NCI-H526 (cell line): ENCODE measurements around the gene SMARCAL1.

Experiments used
- DNase-seq, 2 experiments: peaks; one replicate each; lab custom pipeline; 2025; lab: John Stamatoyannopoulos, UW

SMARCAL1 gene

DNA sequence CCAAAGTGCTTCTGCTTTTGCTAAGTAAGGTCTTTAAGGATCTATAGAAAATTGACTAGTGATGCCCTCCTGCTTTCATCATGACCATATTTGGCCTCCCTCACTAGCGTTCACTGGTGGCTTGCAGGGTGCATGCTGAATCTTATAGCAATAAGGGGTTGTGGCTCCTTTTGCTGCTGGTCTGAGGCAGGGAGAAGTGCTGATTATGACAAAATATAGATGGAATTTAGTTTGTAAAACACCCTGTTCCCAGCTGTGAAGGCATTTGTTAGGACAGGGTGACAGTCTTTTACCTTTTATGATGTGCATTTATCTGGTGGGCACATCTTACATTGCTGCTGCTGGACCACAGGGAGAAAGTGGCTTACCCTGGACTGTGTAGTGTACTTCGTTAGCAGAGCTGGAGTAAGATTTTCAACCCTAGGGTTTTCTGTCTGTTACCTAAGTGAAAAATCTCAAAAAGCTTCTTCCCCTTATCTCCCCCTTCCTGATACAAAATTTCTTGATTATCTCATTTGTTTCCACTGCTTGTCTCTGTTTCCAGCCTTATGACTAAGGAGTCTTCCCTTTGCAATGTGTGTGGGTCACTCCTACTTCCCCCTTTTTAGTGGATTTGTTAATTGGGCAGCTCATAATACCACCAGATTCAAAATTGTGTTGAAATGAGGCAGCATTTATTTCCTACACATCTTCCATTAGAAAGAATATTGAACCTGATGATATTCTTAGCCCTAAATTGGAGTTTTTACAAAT, 65.2 kb downstream of the SMARCAL1 start:
- no peak for DNase-seq

DNA sequence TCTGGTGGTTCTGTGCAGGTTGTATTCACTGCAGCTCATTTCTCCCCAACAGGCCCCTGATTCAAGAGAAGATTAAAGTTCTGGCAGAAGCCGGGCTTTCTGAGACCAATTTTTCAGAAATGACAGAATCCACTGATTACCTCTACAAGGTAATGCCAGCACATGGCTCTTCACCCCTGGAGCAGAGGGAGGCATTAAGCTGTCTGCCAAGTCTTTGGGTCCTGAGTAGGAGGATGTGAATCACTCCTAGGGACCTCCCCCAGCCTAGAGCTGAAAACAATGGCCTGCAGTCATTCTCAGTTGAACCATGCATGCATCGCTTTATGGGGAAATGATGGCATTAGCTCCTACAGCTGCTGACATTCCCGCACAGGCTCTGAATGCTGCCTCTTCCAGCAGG, 65.9 kb downstream of the SMARCAL1 start:
- DNase-seq, result no peak

DNA sequence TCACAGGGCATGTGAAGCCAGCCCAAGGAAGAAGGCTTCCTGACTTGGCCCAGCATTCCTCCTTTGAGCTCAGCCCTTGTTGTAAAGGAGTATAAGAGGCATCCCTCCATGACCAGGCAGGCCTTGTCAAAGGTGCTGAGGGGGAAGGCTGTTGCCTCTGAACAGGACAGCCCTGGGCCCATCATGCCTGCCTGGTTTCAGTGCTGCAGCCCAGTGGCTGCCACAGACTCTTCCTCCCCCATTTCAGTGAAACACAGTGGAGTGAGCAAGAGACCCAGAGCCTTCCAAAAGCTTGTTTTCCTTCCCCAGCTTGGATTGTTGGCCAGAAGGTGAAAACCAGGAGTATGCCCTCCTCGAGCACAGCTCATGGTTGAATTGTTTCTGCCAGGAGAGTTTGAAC, 66.5 kb downstream of the SMARCAL1 start:
- DNase-seq, result no peak

DNA sequence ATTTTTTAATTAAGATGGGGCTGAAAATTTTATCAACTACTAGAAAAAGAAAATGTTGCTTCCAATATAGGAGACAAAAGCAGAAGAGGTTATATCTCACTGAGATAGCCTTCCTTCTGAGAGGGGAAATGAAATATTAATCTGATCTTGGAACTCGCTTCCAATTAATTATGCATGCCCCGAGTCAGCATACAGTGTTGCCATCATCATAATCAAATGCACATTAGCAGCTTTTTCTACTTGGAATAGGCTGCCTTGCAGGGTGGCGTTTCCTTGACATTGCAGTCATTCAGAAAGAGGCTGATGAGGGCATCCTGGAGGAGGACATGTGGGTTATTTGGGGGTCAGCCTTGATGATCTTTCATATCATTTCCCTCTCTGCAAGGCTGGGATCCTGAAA, 67.9 kb downstream of the SMARCAL1 start:
- no peak for DNase-seq

DNA sequence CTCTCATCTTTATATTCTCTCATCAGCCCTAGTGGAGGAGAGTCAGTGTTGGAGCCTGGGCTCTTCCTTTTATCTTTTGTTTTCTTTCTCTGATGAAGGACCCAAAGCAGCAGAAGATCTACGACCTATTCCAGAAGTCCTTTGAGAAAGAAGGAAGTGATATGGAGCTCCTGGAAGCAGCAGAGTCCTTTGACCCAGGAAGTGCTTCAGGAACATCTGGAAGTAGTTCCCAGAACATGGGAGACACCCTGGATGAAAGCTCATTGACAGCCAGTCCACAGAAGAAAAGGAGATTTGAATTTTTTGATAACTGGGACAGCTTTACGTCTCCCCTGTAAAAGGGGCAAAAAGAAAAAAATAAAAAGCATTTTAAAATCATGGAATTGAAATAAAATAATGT, 70.4 kb downstream of the SMARCAL1 start:
- DNase-seq, result no peak

DNA sequence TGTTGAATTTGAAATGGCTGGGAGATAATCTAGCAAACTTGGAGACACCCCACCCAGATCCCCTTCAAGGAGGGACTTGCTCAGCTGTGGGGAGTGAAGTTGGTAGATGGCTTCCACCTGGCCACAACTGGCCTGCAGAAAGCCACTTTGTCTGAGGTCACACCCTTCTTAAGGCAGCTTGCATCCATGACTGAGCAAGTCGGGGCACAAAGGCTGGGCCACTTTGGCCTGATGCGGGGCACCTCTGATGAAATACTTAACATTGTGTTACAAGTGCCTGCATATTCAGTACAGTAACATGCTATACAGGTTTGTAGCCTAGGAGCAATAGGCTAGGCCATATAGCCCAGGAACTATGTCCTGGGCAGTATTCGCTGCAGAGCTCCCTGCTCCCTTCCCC, 73.0 kb downstream of the SMARCAL1 start:
- DNase-seq, result no peak

DNA sequence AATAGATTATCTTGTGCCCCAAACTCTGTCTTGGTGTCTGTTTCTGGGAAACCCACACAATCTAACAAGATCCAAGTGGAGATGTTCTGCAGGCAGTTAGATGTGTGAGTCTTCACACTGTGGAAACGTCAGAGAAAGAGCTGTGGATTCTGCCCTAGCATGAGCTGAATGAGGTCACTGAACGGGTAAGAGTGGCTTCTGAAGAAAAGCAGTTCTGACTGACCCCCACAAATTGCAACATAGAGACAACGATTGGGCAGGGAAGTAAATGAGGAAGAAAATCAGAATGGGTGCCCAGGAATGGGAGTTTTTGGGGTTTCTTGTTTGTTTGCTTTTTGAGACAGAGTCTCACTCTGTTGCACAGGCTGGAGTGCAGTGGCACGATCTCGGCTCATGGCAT, 73.5 kb downstream of the SMARCAL1 start:
- no peak for DNase-seq

DNA sequence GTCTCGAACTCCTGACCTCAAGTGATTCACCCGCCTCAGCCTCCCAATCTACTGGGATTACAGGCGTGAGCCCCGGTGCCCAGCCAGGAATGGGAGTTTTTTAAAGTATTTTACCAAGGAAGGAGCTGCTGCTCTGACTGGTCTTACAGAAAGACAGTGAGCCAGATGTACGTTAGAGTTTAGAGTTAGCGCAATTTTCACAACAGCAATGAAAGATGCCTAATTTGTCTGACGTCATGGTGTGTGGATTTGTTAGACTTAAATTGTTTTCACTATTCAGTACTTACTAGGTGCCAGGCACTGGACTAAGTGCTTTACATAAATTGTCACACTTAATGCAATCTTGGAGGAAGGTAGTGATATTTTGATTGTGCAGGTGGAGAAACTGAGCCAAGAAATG, 74.0 kb downstream of the SMARCAL1 start:
- no peak for DNase-seq

DNA sequence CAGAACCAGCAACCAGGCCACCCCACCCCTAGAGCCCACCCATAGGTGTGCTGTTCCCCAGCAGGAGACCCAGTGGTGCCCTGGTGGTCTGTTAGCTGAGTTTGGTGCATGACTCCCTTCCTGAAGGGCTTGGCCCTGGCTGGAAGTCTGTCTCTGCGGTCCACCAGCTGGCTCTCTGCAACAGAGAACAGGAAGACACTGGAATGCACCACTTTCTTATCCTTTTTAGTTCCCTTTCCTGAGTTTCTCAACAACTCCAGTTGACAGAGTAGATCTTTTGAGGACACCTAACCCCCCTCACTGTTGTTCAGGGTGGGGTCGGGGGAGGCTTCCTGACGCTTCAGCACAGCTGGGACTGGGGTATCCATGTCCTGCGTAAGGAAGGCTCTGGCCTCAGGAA, 74.4 kb downstream of the SMARCAL1 start:
- DNase-seq, result no peak

DNA sequence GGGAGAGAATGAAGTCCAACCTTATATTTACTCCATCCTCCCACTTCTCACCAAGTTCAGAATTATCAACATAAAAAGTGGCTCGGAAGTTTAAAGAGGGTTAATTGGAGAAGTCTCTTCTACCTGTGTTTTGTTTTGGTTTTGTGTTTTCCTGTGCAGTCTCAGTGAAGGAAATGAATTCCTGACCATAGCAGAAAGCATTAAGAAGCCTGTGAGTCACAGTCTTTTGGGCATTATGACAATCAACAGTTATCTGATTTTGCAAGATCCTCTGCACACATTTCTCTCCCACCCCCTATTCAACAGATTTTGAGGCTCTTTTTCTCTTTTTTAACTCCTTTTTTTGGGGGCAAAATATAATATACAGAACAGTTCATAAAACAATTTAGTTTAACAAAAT, 77.8 kb downstream of the SMARCAL1 start:
- DNase-seq, result no peak

DNA sequence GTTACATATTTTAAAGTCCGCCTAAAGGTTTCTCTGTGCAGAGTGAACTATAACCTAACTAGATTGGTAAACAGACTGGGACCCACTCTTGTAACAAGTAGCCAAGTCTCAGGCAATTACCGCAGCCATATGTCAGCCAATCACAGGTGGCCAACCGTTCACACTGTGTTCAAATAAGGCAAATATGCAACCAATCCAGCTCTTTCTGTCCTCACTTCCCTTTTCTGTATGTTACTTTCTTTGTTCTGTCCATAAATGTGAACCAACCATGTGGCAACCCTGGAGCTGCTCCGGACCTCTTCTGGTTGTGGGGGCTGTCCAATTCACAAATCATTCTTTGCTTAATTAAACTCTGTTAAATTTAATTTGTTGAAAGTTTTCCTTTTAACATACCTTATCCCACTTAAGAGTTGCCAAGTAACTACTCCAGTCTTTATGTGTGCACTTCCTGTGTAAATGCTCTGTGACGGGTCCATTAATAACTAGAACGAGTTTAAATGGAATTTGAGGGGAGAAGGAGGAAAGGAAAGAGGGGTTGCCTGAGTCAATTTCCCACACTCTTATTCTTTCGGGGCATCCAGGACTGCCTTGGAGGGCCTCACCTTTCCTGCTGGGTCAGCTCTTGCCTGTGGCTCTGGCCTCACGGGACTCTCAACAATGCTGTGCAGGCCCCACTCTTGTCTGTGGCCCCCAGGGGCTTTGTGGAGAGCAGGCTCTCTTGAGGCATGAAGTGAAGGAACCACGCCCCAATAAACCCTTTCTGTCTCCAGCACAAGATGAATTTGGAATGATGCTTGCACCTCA, 79.7 kb downstream of the SMARCAL1 start:
- no peak for DNase-seq

DNA sequence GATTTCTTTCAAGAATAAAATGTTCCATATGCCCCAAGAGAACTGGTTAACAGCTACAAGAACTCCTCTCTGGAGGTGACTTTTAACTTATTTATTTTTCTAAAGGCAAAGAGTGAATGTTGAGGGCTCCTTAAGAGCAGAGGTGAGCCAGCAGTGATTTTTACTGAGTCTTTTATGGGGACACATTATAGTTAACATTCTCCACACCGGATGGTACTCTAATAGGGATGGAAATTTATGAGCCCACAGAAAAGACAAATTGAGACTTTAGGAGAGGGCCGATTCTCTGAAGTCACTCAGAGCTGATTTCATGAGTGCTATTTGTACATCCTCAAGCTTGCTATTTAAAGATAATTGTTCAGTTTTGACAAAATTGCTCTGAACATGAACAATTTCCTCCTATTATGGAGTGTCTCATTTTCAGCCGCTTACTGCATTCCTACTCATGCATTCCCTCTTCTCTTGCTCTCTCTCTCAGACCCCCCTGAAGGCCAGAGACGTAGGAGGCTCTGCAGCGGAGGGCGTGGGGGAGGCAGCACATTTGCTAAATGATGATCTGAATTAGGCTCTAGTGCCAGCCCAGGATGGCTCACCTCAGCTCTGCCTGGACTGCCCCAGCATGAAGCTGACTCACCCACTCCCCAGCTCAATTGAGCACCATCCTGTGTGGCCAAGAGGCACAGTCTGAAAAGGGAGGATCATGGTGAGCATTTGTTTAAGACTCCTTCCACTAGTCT, 80.5 kb downstream of the SMARCAL1 start:
- no peak for DNase-seq

DNA sequence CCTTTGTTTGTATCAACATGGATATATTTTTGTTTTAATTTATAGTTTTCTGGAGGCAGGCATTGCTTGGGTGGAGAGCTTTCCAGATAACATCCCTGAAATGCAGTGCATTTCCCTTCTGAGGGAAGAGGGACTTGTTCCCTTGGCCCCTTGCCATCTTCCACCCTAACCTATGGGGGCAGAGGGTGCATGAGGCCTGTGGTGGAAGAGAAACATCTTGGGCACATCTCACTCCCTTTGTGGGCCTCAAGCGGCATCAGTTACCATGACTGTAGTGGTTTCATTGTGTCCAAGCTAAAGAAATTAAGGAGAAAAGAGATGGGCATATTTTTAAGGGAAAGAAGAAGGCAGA, 81.0 kb downstream of the SMARCAL1 start:
- DNase-seq, result no peak

DNA sequence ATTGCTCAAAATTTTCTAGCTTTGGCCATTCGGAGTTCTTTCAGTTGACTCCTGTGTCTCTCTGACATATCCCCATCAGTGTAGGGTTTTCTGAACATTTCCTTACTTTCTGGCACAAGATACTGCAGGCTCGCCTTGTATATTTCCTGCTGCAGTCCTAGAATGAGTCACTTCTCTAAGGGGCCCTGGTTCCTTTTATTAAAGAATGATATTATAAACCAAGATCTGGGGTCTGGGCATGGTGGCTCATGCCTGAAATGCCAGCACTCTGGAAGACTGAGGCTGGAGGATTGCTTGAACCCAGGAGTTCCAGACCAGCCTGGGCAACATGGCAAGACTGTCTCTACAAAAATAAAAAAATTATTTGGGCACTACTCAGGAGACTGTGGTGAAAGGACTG, 83.4 kb downstream of the SMARCAL1 start:
- no peak for DNase-seq

DNA sequence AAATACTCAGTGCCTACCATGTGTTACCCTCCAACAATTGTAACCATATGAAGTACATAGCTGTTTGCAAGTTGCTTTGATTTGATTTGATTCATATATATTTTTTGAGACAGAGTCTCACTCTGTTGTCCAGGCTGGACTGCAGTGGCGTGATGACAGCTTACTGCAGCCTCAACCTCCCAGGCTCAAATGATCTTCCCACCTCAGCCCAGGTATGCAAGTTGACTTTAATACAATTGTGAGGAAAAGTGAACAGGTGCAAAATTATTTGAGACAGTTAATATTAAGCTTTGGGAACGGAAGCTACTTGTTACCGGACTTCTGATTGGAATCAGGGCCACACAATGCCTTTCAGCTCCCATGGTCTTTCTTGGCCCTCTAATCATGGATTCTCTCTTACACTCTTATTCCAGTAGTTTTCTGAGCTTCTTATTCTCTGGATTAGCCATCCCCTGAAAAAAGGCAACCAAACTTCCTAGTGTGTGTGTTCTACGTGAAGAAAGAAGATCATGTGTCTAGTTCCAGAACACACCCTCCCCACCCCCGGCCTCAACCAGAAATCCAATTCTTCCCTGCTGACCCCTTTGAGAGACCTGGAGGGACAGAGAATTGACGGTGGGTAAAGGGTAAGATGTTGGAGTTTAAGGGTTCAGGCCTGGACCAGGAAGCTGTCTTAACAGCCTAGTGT, 85.2 kb downstream of the SMARCAL1 start:
- no peak for DNase-seq

DNA sequence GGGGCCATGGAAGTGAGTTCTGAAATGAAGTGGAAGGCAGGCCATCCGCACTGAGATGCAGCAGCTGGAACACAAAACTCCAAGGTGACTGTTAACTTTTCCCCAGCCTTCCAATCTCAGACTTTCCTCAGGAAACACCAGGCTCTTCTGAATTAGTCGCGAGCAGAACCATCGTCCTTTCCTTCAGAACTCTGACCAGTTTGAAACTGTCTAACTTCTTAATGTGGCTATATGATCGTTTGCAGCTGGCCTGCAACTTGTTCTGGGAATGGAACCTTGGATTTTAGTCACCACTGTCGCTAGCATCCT, 85.7 kb downstream of the SMARCAL1 start:
- DNase-seq, result no peak

DNA sequence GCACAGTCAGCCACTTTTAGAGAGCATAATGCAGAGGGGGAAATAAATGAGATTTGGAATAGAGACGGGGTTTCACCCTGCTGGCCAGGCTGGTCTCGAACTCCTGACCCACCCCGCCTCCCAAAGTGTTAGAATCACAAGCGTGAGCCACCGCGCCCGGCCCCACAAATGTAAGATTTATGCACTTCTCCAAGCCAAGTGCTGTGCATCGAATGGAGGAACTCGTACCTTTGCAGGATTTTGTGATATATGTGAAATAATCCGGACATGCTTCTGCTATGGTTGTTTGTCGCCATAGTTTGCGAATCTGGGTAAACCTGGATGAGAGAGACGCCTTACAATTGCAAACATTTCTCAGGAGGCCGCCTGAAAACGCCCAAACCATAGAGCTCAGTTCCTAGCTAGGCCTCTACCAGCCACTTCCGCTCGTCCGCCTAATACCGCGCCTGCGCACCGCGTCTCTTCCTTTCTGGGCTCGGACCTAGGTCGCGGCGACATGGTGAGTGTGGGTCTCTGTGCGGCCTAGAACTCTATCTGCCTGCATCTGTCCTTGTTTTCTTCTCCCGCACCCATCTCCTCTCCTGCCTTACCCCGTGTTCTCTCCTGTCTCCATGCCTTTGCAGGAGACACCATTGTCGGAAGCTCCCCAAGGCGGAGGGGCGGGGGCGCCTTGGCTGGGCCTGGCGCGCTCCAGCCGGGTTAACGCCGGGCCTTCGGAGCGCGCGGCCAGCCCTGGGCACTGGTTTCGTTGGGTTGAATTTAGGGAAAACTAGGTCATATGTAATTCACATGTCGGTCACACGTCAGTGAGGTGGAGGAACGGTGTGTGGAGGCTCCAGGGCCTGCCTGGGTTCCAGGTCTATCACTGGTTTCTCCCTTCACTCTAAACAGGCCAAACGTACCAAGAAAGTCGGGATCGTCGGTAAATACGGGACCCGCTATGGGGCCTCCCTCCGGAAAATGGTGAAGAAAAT, 86.4 kb downstream of the SMARCAL1 start, which contains the start of gene RPL37A:
Gene RPL37A (plus strand): TSS at position 466 of the 974 bp plus-strand sequence. CDS start 31 bp downstream, at position 497.
- peak; percentile 77 to 95 for DNase-seq

DNA sequence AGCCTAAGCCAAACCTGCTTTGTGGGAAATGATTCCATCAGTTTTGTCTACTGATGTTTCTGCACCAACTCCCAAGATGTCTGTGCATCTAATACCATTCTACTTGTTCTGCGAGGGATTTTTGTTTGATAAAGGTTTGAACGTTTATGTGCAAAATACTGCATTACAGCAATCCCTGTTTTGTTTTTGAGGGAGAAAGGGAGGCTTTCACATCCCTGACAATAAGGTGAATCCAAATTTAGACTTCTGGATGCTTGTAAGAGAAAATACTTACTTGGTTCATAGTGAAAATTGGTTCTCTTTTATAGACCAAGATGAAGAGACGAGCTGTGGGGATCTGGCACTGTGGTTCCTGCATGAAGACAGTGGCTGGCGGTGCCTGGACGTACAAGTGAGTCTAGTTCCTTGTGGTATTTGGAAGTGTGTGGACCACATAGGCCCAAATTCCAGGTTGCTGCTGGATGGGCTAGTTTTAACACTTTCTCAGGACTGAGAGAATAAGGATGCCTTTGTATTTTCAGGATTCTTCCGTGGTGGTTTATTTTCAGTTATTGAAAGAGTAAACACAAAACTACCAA, 87.4 kb downstream of the SMARCAL1 start:
- DNase-seq, result no peak

DNA sequence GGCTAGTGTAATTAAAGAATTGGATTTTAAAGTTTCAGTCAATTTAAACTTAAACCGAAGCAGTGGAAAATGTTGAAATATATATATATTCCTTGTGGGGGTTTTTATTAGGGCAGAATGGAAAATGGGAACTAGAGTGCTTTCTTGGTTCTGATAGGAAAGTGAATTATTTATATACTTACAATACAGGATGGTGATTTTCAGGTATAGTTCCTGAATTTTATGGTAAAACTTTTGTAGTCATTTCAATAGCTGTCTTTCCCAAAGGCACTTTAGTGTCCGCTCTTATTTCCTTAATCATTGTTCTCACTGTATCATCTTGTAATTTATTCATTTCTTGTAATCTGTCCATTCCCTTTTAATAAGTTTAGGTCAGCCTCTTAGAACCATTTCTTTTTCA, 88.3 kb downstream of the SMARCAL1 start:
- no peak for DNase-seq

DNA sequence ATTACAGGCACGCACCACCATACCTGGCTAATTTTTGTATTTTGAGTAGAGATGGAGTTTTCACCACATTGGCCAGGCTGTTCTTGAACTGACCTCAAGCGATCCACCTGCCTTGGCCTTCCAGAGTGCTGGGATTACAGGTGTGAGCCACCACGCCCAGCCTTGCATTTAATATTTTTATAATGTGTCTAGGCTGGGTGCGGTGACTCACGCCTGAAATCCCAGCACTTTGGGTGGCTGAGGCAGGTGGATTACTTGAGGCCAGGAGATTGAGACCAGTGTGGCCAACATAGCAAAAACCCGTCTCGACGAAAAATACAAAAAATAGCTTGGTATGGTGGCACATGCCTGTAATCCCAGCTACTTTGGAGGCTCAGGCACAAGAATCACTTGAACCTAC, 89.6 kb downstream of the SMARCAL1 start:
- no peak for DNase-seq
